Measurements from ENCODE around the gene TXNDC17. TPM values are rescaled to one million over a fixed set of nuclear protein-coding genes. Genes with fewer than 3 reads are reported as not detected.

TXNDC17 gene
- total RNA-seq, 2 donors from 2014 or later: 17.1 to 37.6 TPM

DNA sequence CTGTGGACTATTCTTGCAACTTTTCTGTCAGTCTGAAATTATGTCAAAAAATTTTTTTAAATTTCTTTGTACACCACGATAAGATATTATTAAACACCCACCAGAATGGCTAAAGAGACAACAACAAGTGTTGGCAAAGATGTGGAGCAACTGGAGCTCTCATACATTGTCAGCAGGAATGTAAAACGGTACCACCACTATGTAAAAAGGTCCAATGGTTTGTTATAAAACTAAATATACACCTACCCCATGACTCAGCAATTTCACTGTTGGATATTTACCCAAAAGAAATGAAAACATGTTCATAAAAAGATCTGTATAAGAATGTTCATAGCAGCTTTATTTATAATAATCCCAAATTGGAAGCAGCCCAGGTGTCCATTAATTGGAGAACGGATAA, 7.6 kb upstream of the TXNDC17 start:
- Histone ChIP-seq H3K4me1 (peaks cover 1% of the 10 kb centered on the region), H3K27me3 (no peaks in the 10 kb centered on the region), H3K36me3 (replicated peaks in 1 of 2; ENCODE audit: insufficient read depth in 1 of 2, low read depth in 2 of 2) (peaks cover 0 to 3% of the 10 kb centered on the region in 2 donors), H3K9me3 (no peaks in the 10 kb centered on the region), H3K27ac (no peak overlapping the region), H3K4me3 (no peak overlapping the region)
- TF ChIP-seq POLR2A (IDR thresholded peaks at IDR 0.05): no peak
- TF ChIP-seq CTCF (IDR thresholded peaks at IDR 0.05): no peak
- DNase-seq (no peak), ATAC-seq (no peak)
- intact Hi-C loops (cut with DNase I): no loop called here
- WGBS, 2 donors: 96 to 99% methylated on average over 3 of the region's 3 CpGs

DNA sequence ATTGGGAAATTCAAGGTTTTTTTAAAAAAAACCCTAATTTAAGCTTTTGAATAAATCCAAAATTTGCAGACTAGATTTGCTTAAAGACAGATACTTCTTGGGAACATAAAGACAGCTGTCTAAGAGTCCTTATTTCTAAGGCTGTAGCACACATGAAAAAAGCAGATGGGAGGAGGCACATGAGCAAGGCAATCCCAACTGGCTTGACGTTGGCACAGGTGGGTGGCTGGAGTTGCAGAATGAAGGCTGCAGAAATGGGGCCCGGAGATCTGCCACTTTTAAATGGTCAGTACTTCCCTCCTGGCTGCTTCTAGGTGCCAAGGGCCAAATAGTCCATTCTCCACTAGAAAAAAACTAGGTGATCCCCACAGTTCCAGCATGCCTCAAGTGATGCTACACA, 4.8 kb upstream of the TXNDC17 start:
- intact Hi-C loops (cut with DNase I): no loop called here
- DNase-seq: no peak
- Histone ChIP-seq H3K36me3 (replicated peaks in 1 of 2; ENCODE audit: insufficient read depth in 1 of 2, low read depth in 2 of 2) (peaks cover 0 to 3% of the 10 kb centered on the region in 2 donors), H3K4me1 (peaks cover 18% of the 10 kb centered on the region), H3K27ac (no peak overlapping the region), H3K4me3 (no peak overlapping the region), H3K27me3 (no peaks in the 10 kb centered on the region), H3K9me3 (no peaks in the 10 kb centered on the region)
- TF ChIP-seq CTCF (IDR thresholded peaks at IDR 0.05) (no peak), POLR2A (IDR thresholded peaks at IDR 0.05) (no peak)
- ATAC-seq: no peak
- WGBS, 2 donors: 64 to 71% methylated on average over 2 of the region's 2 CpGs

GRCh38 chr17:6636616-6637457, 4.0 kb upstream of the TXNDC17 start:
- 91 to 92% methylated on average over 12 to 17 of the region's 17 CpGs for WGBS, 2 donors
- H3K27ac ChIP-seq: no peak overlapping the region
- intact Hi-C loops (cut with DNase I): no loop called here
- no peaks in the 10 kb centered on the region for H3K9me3 ChIP-seq
- peaks cover 0 to 3% of the 10 kb centered on the region in 2 donors for H3K36me3 ChIP-seq (replicated peaks in 1 of 2; ENCODE audit: insufficient read depth in 1 of 2, low read depth in 2 of 2)
- H3K27me3 ChIP-seq: no peaks in the 10 kb centered on the region
- TF ChIP-seq CTCF (IDR thresholded peaks at IDR 0.05) (no peak), POLR2A (IDR thresholded peaks at IDR 0.05) (no peak)
- H3K4me3 ChIP-seq: no peak overlapping the region
- no peak for DNase-seq
- peaks cover 23% of the 10 kb centered on the region for H3K4me1 ChIP-seq
- ATAC-seq: no peak

- TF ChIP-seq CTCF (IDR thresholded peaks at IDR 0.05): no peak
- TF ChIP-seq POLR2A (IDR thresholded peaks at IDR 0.05): no peak
- Histone ChIP-seq H3K4me1 (peaks cover 30% of the 10 kb centered on the region), H3K36me3 (replicated peaks in 1 of 2; ENCODE audit: insufficient read depth in 1 of 2, low read depth in 2 of 2) (peaks cover 0 to 3% of the 10 kb centered on the region in 2 donors), H3K27ac (no peak overlapping the region), H3K9me3 (no peaks in the 10 kb centered on the region), H3K4me3 (no peak overlapping the region), H3K27me3 (no peaks in the 10 kb centered on the region)
- intact Hi-C loops (cut with DNase I): no loop called here
- 93 to 94% methylated on average over 6 of the region's 6 CpGs for WGBS, 2 donors
- DNase-seq: no peak
- ATAC-seq: no peak
Observed at GRCh38 chr17:6637458-6637840, 3.4 kb upstream of the TXNDC17 start.
